GM12875 (cell line): ENCODE measurements around the gene CASP14.

Source experiments
- H3K4me3 ChIP-seq: one replicate; pipeline ENCODE4 v1.5.1; 2011; ENCODE audit warnings: low read depth, low read length, control low read depth
- TF ChIP-seq, protein P1 (sequence below): IDR thresholded peaks from 2 replicates; pipeline ENCODE4 v1.5.1; 2011; ENCODE audit warnings: low read depth, mild to moderate bottlenecking, control low read depth, inconsistent platforms, low read length, moderate library complexity, borderline replicate concordance; ENCODE audit not compliant: insufficient read depth

Gene CASP14

DNA sequence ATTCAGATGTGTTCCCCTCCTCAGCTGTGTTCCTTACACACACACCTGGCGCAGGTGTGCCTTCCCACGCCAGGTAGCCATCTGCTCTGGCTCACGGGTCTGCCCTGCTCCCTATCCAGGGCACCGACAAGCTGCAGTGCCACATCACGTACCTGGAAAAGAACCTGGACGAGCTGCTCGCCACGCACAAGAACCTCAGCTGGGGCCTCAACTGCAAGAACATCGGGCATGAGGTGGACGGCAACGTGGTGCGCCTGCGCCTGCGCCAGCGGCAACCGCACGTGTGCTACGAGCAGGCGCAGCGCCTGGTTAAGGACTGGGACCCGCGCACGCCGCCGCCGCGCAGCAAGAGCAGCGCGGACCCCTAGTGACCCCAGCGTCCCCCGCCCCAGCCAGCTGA is 26.5 kb upstream of the CASP14 start:
- TF ChIP-seq, protein P1, sequence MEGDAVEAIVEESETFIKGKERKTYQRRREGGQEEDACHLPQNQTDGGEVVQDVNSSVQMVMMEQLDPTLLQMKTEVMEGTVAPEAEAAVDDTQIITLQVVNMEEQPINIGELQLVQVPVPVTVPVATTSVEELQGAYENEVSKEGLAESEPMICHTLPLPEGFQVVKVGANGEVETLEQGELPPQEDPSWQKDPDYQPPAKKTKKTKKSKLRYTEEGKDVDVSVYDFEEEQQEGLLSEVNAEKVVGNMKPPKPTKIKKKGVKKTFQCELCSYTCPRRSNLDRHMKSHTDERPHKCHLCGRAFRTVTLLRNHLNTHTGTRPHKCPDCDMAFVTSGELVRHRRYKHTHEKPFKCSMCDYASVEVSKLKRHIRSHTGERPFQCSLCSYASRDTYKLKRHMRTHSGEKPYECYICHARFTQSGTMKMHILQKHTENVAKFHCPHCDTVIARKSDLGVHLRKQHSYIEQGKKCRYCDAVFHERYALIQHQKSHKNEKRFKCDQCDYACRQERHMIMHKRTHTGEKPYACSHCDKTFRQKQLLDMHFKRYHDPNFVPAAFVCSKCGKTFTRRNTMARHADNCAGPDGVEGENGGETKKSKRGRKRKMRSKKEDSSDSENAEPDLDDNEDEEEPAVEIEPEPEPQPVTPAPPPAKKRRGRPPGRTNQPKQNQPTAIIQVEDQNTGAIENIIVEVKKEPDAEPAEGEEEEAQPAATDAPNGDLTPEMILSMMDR = no peak
- no peak overlapping the region for H3K4me3 ChIP-seq

DNA sequence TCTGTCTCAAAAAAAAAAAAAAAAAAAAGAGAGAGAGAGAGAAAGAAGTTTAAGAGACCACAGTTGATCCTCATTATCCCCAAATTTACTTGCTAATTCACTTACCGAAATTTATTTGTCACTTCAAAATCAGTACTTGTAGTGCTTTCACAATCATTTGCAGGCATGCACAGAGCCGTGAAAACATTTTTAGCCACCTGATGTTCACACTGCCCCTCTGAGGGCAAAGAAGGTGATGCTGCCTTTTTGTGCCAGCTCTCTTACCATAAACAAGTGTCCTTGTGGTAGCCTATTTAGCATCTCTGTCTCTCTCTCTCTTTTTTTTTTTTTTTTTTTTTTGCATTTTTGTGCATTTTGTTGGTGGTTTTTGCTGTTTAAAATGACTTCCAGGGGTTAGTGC is 24.1 kb upstream of the CASP14 start:
- no peak overlapping the region for H3K4me3 ChIP-seq
- TF ChIP-seq, protein P1 = peak; percentile 40; the same call in 1 of the 2 replicates

DNA sequence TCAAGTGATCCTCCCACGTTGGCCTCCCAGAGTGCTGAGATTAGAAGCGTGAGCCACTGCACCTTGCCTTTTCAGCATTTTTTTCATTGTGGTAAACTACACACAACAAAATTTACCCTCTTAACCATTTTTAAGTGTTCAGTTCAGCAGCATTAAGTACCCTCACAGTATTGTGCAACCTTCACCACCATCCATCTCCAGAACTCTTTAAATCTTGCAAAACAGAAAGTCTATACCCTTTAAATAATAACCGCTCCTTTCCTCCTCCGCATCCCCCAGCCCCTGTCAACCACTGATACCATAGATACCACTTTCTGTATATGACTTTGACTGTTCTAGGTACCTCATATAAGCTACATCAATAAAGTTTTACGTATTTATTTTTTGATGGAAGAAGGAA is 20.8 kb upstream of the CASP14 start:
- TF ChIP-seq, protein P1 = no peak
- H3K4me3 ChIP-seq = no peak overlapping the region

DNA sequence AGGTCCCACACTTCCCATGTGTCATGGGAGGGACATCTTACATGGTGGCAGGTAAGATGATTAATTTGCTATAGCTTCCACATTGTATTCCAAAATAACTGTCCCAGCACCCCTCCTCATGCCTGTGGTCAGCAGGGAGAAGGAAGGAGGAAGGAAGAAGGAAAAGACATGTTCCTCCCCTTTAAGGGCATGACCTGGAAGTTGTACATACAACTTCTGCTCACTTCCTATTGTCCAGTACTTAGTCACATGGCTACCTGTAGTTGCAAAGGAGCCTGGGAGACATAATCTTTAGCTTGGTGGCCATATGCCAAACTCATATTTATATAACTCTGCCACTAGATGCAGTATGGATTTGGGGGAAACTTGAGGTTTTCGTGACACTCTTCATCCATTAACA is 17.6 kb upstream of the CASP14 start:
- H3K4me3 ChIP-seq = no peak overlapping the region
- TF ChIP-seq, protein P1 = no peak

DNA sequence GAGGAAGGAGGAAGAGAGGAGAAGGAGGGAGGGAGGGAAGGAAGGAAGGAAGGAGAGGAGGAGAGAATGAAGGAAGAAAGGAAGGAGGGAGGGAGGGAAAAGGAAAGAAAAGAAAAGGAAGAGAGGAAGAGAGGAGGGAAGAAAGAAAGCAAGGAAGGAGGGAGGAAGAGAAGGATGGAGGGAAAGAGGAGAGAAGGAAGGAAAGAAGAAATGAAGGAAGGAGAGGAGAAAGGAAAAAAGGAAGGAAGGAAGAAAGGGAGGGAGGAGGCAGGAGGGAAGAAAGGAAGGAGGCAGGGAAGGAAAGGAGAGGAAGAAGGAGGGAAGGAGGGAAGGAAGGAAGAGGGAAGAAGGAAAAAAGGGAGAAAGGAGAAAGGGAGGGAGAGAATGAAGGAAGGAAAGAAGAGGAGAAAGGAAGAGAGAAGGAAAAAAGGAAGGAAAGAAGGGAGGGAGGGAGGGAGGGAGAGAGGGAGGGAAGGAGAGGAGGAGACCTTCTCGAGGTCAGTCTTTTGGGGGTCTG is 13.4 kb upstream of the CASP14 start:
- TF ChIP-seq, protein P1 = no peak
- no peak overlapping the region for H3K4me3 ChIP-seq

DNA sequence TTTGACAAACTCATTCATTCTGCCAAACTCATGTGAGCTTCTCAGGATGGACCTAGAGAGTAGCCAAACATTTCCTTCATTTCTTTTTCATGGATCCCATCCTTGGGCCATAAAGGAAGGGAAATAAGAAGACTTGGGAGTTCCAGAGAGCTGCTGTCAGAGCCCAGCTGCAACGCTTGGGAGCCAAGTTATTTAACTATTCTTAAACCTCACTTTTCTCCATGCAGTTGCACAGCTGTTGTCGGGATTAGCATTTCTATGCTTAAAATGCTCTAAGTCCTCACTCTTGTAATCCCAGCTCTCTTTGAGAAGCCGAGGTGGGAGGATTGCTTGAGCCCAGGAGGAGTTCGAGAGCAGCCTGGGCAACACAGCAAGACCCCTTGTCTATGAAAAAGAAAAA is 11.7 kb upstream of the CASP14 start:
- TF ChIP-seq, protein P1 = no peak
- H3K4me3 ChIP-seq = no peak overlapping the region

DNA sequence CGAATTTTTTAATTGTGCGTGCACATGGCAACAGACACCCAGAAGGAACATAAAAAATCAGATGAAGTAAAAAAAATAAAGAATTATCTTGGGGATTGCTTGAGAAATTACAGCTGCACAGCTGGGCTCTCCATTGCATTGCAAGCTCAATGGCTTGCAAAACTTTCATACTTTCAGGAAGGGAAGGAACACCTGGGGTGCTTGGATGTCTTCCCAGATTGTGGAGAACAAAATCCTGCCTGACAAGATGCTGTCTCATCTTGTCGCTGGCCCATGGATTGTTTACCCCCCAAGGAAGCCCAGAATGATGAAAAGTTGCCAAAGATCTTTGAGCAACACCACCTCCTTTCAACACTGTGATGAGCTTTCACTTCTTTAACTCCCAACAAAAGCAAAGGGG is 11.0 kb upstream of the CASP14 start:
- H3K4me3 ChIP-seq = no peak overlapping the region
- TF ChIP-seq, protein P1 = no peak
